K562 (cell line): ENCODE measurements around the gene TP53I13. TPM values are rescaled to one million over a fixed set of nuclear protein-coding genes. Genes with fewer than 3 reads are reported as not detected.

Experiments used
- ATAC-seq: fragments of 200-7000 bp; cut with Tn5 transposase; 3 replicates; pipeline ENCODE4 v1.9.1; 2020; ENCODE audit warnings: moderate library complexity
- BruUV-seq: library from RNA; stranded (reverse); fragments of 400-500 nt; replicated peaks from 2 replicates; lab custom pipeline; 2021; lab: Mats Ljungman, UMichigan
- CTCF ChIA-PET: fragments of 300-600 bp; formaldehyde crosslinking; extraction: SDS; loops from one replicate; lab custom pipeline; 2021; ENCODE audit warnings: low intra/inter-chr PET ratio; lab: Yijun Ruan, JAX
- POLR2A ChIA-PET: fragments of 300-600, 350-650 bp; sonication (Branson Sonifier 250); formaldehyde crosslinking; extraction: SDS; loops from one replicate; lab custom pipeline; 2021; ENCODE audit warnings: antibody characterized with exemption, inconsistent platforms; lab: Yijun Ruan, JAX
- DNase-seq, 4 experiments: peaks; one replicate each; pipeline versions ENCODE4 v3.0.0 to v3.0.0-alpha.2; 2011 to 2018; ENCODE audit warnings: low spot score in 3 of 4, mixed read lengths in 3 of 4; ENCODE audit errors: extremely low read depth in 1 of 4
- FAIRE-seq: peaks from 2 replicates; lab custom pipeline; 2011; peaks lifted over from hg19 to GRCh38; lab: Jason Lieb, UNC
- H2AFZ ChIP-seq: 2 replicates; pipeline ENCODE4 v1.6.0; 2011; ENCODE audit warnings: low read depth, low read length, control low read depth, inconsistent platforms
- H3K27ac ChIP-seq: fragments of 200-600 bp; 3 replicates; pipeline ENCODE4 v1.8.0; 2011; ENCODE audit warnings: low read depth, mild to moderate bottlenecking, control low read depth, inconsistent platforms, low read length, moderate library complexity, mixed read lengths; ENCODE audit errors: extremely low read depth
- H3K27me3 ChIP-seq, 2 experiments: fragments of 300-600 bp in 1 of 2; 2 replicates in 1 of 2; 3 replicates in 1 of 2; pipeline versions ENCODE4 v1.6.0 to v1.8.0; 2011; ENCODE audit warnings: inconsistent platforms in 2 of 2, low read length in 2 of 2, mild to moderate bottlenecking in 1 of 2, mixed read lengths in 1 of 2, moderate library complexity in 1 of 2; ENCODE audit not compliant: control insufficient read depth in 2 of 2, insufficient read depth in 2 of 2
- H3K36me3 ChIP-seq: fragments of 300-600 bp; 3 replicates; pipeline ENCODE4 v1.8.0; 2011; ENCODE audit warnings: mild to moderate bottlenecking, low read length, inconsistent platforms; ENCODE audit not compliant: control insufficient read depth, insufficient read depth
- H3K4me1 ChIP-seq, 2 experiments: fragments of 200-600 bp in 1 of 2; replicated peaks in 1 of 2; 2 replicates in 1 of 2; 3 replicates in 1 of 2; pipeline versions ENCODE4 v1.5.1 to v1.8.0; 2011; ENCODE audit warnings: inconsistent platforms in 2 of 2, low read length in 2 of 2, mild to moderate bottlenecking in 1 of 2, mixed read lengths in 1 of 2, moderate library complexity in 1 of 2; ENCODE audit not compliant: control insufficient read depth in 2 of 2, insufficient read depth in 2 of 2
- H3K4me2 ChIP-seq: 2 replicates; pipeline ENCODE4 v1.6.1; 2011; ENCODE audit warnings: low read length, control low read depth, inconsistent platforms, mixed read lengths; ENCODE audit not compliant: insufficient read depth
- H3K4me3 ChIP-seq: fragments of 200-600 bp; sonication (generic), shearing (Covaris generic); 2 replicates; pipeline ENCODE4 v1.5.1; 2016; ENCODE audit warnings: control low read depth, inconsistent platforms
- H3K79me2 ChIP-seq: fragments of 200-600 bp; 3 replicates; pipeline ENCODE4 v1.8.0; 2011; ENCODE audit warnings: low read length, inconsistent platforms; ENCODE audit not compliant: control insufficient read depth, insufficient read depth
- H3K9ac ChIP-seq, 2 experiments: 2 replicates each; pipeline versions ENCODE4 v1.6.0 to v1.6.1; 2011; ENCODE audit warnings: low read depth in 2 of 2, low read length in 2 of 2, control low read depth in 1 of 2, inconsistent platforms in 1 of 2, mild to moderate bottlenecking in 1 of 2, mixed read lengths in 1 of 2; ENCODE audit not compliant: insufficient read depth in 1 of 2
- H3K9me1 ChIP-seq: one replicate; pipeline ENCODE4 v1.6.0; 2011; ENCODE audit warnings: inconsistent platforms, mild to moderate bottlenecking, low read length, moderate library complexity; ENCODE audit not compliant: control insufficient read depth, insufficient read depth
- H3K9me3 ChIP-seq: replicated peaks from 2 replicates; pipeline ENCODE4 v1.5.1; 2011; ENCODE audit warnings: low read depth, low read length, inconsistent platforms; ENCODE audit not compliant: control insufficient read depth, insufficient read depth
- H4K20me1 ChIP-seq: replicated peaks from 2 replicates; pipeline ENCODE4 v1.6.1; 2011; ENCODE audit warnings: low read length, inconsistent platforms, mixed read lengths; ENCODE audit not compliant: control insufficient read depth, insufficient read depth
- KDM1A ChIP-seq, 2 experiments: fragments of 450-650 bp; IDR thresholded peaks; 2 replicates each; pipeline ENCODE4 v1.6.1; 2016; ENCODE audit warnings: mild to moderate bottlenecking in 2 of 2
- KLF10 ChIP-seq: fragments of 250-450 bp; sonication (Bioruptor Pico); IDR thresholded peaks from 2 replicates; pipeline ENCODE4 v1.6.1; 2021; ENCODE audit warnings: matching md5 sums
- MYNN ChIP-seq, 2 experiments: sonication (generic); formaldehyde crosslinking in 1 of 2; IDR thresholded peaks; 2 replicates each; pipeline versions ENCODE4 v1.5.0 to v1.6.1; 2016 to 2020; ENCODE audit warnings: antibody characterized with exemption in 1 of 2, missing genetic modification reagents in 1 of 2
- NRF1 ChIP-seq, 2 experiments: fragments of 450-650 bp; IDR thresholded peaks in 1 of 2; conservative IDR thresholded peaks in 1 of 2; 2 replicates each; pipeline ENCODE4 v1.6.1; 2014; ENCODE audit warnings: mild to moderate bottlenecking in 2 of 2
- PHF21A ChIP-seq: fragments of 450-650 bp; IDR thresholded peaks from 2 replicates; pipeline ENCODE4 v1.6.1; 2017; ENCODE audit warnings: low read depth, borderline replicate concordance
- POLR2G ChIP-seq: fragments of 200-400 bp; formaldehyde crosslinking; IDR thresholded peaks from 2 replicates; pipeline ENCODE4 v1.6.1; 2017; ENCODE audit warnings: low read depth, mild to moderate bottlenecking, antibody characterized with exemption, low read length, moderate library complexity
- RFX5 ChIP-seq: IDR thresholded peaks from 2 replicates; pipeline ENCODE4 v1.6.1; 2011; ENCODE audit warnings: low read depth, mild to moderate bottlenecking, improper control_type of control experiment, low read length
- ZC3H11A ChIP-seq: IDR thresholded peaks from 2 replicates; pipeline ENCODE4 v1.6.1; 2012; ENCODE audit warnings: low read depth, low read length, improper control_type of control experiment
- WGBS: fragments of 100-300 bp; shearing (Covaris generic); methylation state at CpG from one replicate; pipeline ENCODE4 v1.1.6; 2016; ENCODE audit warnings: low coverage, mixed read lengths; ENCODE audit not compliant: insufficient coverage; ENCODE audit errors: missing lambda C conversion rate; 5-methylcytosine and 5-hydroxymethylcytosine counted together
- in situ Hi-C: fragments of 300-500 bp; cut with MboI; formaldehyde crosslinking; loops from 4 replicates; pipeline ENCODE4 v1.15.0; 2018; ENCODE audit warnings: inconsistent platforms, mixed read lengths
- intact Hi-C: fragments of 100-400 bp; cut with micrococcal nuclease; formaldehyde crosslinking; loops from 2 replicates; pipeline ENCODE4 v1.14.2; 2022
- polyA plus RNA-seq, 8 experiments: library from polyadenylated mRNA; depleted of rRNA in 4 of 8; stranded (reverse) in 5 of 8; unstranded in 3 of 8; fragments of >200 nt; fragmentation: Nextera tagmentation in 2 of 8; fragmentation: Illumina TruSeq in 1 of 8; extraction: Ambion mirVana in 2 of 8; extraction: Trizol in 1 of 8; gene quantifications; 2 replicates each; pipeline versions ENCODE4 v1.2.1 to v1.2.3, GENCODE V29; 2011 to 2014; ENCODE audit warnings: inconsistent platforms in 1 of 8, missing spikeins in 1 of 8
- total RNA-seq, 7 experiments: library from RNA; depleted of rRNA in 6 of 7; stranded (reverse); fragments of >200 nt in 6 of 7; fragmentation: Illumina TruSeq in 2 of 7; extraction: Trizol in 2 of 7; gene quantifications; 2 replicates each; pipeline versions ENCODE4 v1.2.1 to v1.2.3, GENCODE V29; 2011 to 2021; ENCODE audit warnings: low replicate concordance in 1 of 7

TP53I13 gene
- total and polyA plus RNA-seq, 9 of the 15 experiments (the other 6 are each of a cell fraction or from before 2014, with no cell fraction given): 0.08 to 28.3 (median 9.1) TPM

DNA sequence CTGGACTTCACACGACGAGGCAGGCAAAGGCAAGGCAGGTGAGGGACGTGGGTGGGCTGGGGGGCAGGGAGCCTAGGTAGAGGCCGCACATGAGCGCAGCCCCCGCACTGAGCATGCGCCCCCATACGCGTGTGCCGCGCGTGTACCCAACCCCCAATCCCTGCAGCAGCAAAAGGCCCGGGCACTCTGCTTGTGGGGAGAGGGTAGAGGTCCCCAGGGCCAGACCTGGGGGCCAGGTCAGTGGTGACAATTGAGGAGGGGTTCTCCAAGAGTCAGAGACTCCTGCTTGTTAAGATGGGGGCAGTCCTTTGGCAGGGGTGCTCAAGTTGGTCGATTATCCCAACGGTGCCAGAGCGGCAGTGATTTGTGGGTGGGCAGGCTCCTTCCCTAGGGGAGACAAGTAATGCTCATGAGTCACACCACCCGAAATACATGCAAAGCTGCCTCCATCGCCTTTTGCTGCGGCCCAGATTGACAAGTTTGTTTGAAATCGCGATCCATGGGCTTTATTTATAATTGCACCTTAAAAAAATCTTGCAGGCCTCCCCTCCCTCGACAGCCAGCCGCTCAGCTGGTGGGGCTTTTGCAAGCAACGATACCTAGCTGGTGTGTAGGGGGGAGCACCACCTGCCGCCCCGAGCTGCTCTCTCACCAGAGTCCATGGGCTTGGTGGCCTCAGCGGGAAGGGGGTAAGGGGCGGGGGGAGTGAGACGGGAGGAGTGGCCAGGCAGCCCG is 22.1 kb downstream of the TP53I13 start:
- Histone ChIP-seq H3K9ac (peak overlapping the region; percentile 48 to 88; a peak in 3 of 4 replicates), H4K20me1 (peaks cover 5% of the 10 kb centered on the region), H3K9me3 (no peaks in the 10 kb centered on the region), H3K4me1 (peaks cover 34 to 75% of the 10 kb centered on the region in 2 experiments), H2AFZ (peak overlapping the region; percentile 95), H3K36me3 (no peaks in the 10 kb centered on the region), H3K4me3 (no peak overlapping the region), H3K9me1 (peaks cover 2% of the 10 kb centered on the region), H3K27me3 (no peaks in the 10 kb centered on the region), H3K79me2 (peaks cover 25% of the 10 kb centered on the region), H3K4me2 (peak overlapping the region; percentile 83), H3K27ac (peak overlapping the region; percentile 48; the same call in 1 of the 3 replicates)
- BruUV-seq: no TSS peak
- POLR2A ChIA-PET: interaction anchor here (0.7 kb wide), 1 partner anchor 10 kb away, joined by 4 read pairs; no protein-coding TSS in a partner anchor
- 37% methylated on average over 13 of the region's 30 CpGs for whole genome bisulfite sequencing
- intact Hi-C loops: loop anchor here (2.0 to 5.0 kb wide), 2 partner anchors 198 to 298 kb away; partner anchors contain the start of gene TAOK1
- in situ Hi-C loops: no loop called here
- TF ChIP-seq NRF1 (conservative IDR thresholded peaks at IDR 0.05 in 1 of 2, IDR thresholded peaks at IDR 0.05 in 1 of 2) (peak; percentile 60 to 70; a peak in 3 of 4 replicates), POLR2G (0 out of 2 replicates have a peak, but pooled peaks have one; percentile 28), MYNN (IDR thresholded peaks at IDR 0.05) (no peak), MYNN (CRISPR knock-in tag; IDR thresholded peaks at IDR 0.05) (no peak), KDM1A (IDR thresholded peaks at IDR 0.05) (peak; percentile 54 to 59; a peak in 2 of 4 replicates), ZC3H11A (no peak), PHF21A (peak; percentile 78; the same call in 1 of the 2 replicates), RFX5 (no peak), KLF10 (CRISPR knock-in tag) (no peak)
- ATAC-seq (no peak), FAIRE-seq (no peak), DNase-seq (peak in 1 of 4 experiments; percentile 21)
- CTCF ChIA-PET: interaction anchor here (0.7 to 2.3 kb wide), 2 partner anchors 11 to 221 kb away, joined by 3 to 19 read pairs; no protein-coding TSS in a partner anchor
